ENCODE results near the gene SH3PXD2A.

GRCh38 chr10:103619424-103620351 is 235.7 kb downstream of the SH3PXD2A start:
- TF ChIP-seq CTCF (IDR thresholded peaks at IDR 0.05), result no peak
- TF ChIP-seq EP300 (IDR thresholded peaks at IDR 0.05), result no peak

Measured in sigmoid colon (tissue), 4 donors.